ENCODE data around the gene SPINT2.
"Not testable (repeated sequence)": the region's sequence is repeated elsewhere in the genome, so short reads cannot be mapped to it uniquely, and the experiment has no call there.

SPINT2 gene

DNA sequence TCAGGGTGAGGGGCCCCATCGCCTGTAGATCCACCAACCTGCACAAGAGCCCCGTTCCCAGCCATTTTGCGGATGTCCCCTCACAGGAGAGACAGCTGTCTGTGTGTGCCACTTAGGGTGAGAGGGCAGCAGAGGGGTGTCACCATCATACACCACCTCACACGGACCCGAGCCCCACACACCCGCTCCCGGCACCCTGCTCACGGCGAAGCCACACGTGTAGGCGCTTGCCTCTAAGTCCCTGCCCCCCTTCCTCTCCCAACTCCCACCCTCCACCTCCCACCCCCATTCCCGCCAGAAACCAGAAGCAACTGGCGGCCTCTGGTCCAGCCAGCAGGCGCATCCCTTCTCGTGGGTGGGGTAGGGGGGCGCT is 36.4 kb upstream of the SPINT2 start:
- peaks cover 48% of the 10 kb centered on the region for H3K27me3 ChIP-seq (ENCODE audit: control insufficient read depth, insufficient read depth, low read length)
- no peak overlapping the region for H3K4me3 ChIP-seq (ENCODE audit: low read length)
- H3K36me3 ChIP-seq (ENCODE audit: control insufficient read depth, insufficient read depth, low read length) = no peaks in the 10 kb centered on the region
- H3K27ac ChIP-seq (ENCODE audit: low read depth, low read length) = no peak overlapping the region
- H3K4me1 ChIP-seq (ENCODE audit: control insufficient read depth, insufficient read depth, low read length) = no peaks in the 10 kb centered on the region
- H3K9ac ChIP-seq (ENCODE audit: low read length) = no peak overlapping the region

GRCh38 chr19:38228491-38229439 is 35.6 kb upstream of the SPINT2 start:
- Histone ChIP-seq H3K4me3 (ENCODE audit: low read length) (no peak overlapping the region), H3K27me3 (ENCODE audit: control insufficient read depth, insufficient read depth, low read length) (peaks cover 41% of the 10 kb centered on the region), H3K36me3 (ENCODE audit: control insufficient read depth, insufficient read depth, low read length) (no peaks in the 10 kb centered on the region), H3K9ac (ENCODE audit: low read length) (no peak overlapping the region), H3K4me1 (ENCODE audit: control insufficient read depth, insufficient read depth, low read length) (no peaks in the 10 kb centered on the region), H3K27ac (ENCODE audit: low read depth, low read length) (no peak overlapping the region)

- Histone ChIP-seq H3K9ac (ENCODE audit: low read length) (no peak overlapping the region), H3K4me1 (ENCODE audit: control insufficient read depth, insufficient read depth, low read length) (no peaks in the 10 kb centered on the region), H3K4me3 (ENCODE audit: low read length) (no peak overlapping the region), H3K36me3 (ENCODE audit: control insufficient read depth, insufficient read depth, low read length) (no peaks in the 10 kb centered on the region), H3K27me3 (ENCODE audit: control insufficient read depth, insufficient read depth, low read length) (peaks cover 33% of the 10 kb centered on the region), H3K27ac (ENCODE audit: low read depth, low read length) (no peak overlapping the region)
Observed at GRCh38 chr19:38229585-38230073, 34.7 kb upstream of the SPINT2 start.

- not testable (repeated sequence) for H3K9ac ChIP-seq (ENCODE audit: low read length); H3K27ac ChIP-seq (ENCODE audit: low read depth, low read length); H3K36me3 ChIP-seq (ENCODE audit: control insufficient read depth, insufficient read depth, low read length); H3K4me1 ChIP-seq (ENCODE audit: control insufficient read depth, insufficient read depth, low read length); H3K4me3 ChIP-seq (ENCODE audit: low read length)
- peaks cover 28% of the 10 kb centered on the region for H3K27me3 ChIP-seq (ENCODE audit: control insufficient read depth, insufficient read depth, low read length)
Observed at GRCh38 chr19:38230506-38231133, 33.8 kb upstream of the SPINT2 start.

DNA sequence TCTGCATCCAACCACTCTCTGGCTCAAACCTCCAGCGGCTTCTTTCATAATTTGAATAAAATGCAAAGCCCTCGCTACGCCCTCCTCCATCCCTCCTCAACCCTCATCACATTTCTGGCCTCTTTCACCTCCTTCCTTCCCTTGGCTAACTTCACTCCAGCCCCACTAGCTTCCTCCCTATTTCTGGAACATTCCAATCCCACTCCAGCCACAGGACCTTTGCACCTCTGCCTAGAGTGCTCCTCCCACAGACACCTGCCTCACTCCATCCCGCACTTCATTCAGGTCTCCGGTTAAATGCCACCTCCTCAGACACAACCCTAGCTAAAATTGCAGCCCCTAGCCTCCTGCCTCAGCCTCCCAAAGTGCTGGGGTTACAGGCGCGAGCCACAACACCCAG is 32.5 kb upstream of the SPINT2 start:
- no peaks in the 10 kb centered on the region for H3K36me3 ChIP-seq (ENCODE audit: control insufficient read depth, insufficient read depth, low read length)
- peaks cover 28% of the 10 kb centered on the region for H3K27me3 ChIP-seq (ENCODE audit: control insufficient read depth, insufficient read depth, low read length)
- H3K4me3 ChIP-seq (ENCODE audit: low read length) = no peak overlapping the region
- H3K4me1 ChIP-seq (ENCODE audit: control insufficient read depth, insufficient read depth, low read length) = no peaks in the 10 kb centered on the region
- H3K27ac ChIP-seq (ENCODE audit: low read depth, low read length) = no peak overlapping the region
- no peak overlapping the region for H3K9ac ChIP-seq (ENCODE audit: low read length)

- Histone ChIP-seq H3K27ac (ENCODE audit: low read depth, low read length) (no peak overlapping the region), H3K4me1 (ENCODE audit: control insufficient read depth, insufficient read depth, low read length) (no peaks in the 10 kb centered on the region), H3K27me3 (ENCODE audit: control insufficient read depth, insufficient read depth, low read length) (peaks cover 13% of the 10 kb centered on the region), H3K4me3 (ENCODE audit: low read length) (no peak overlapping the region), H3K9ac (ENCODE audit: low read length) (no peak overlapping the region), H3K36me3 (ENCODE audit: control insufficient read depth, insufficient read depth, low read length) (no peaks in the 10 kb centered on the region)
Observed at GRCh38 chr19:38233740-38234251, 30.6 kb upstream of the SPINT2 start.

DNA sequence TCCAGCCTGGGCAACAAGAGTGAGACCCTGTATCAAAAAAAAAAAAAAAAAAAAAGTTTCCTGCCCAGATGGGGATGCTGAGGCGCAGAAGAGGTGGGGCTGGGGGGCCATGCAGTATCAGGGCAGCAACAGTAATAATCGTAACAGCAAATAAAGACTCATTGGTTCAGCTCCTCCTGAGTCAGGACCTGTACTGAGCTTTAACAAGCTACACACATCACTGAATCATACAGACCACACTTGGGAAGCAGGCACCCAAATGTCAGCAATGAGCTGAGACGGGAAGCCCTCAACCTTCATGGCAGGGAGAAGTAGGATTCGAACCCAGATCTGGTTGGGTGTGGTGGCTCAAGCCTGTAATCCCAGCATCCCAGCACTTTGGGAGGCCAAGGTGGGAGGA is 29.8 kb upstream of the SPINT2 start:
- Histone ChIP-seq H3K27me3 (ENCODE audit: control insufficient read depth, insufficient read depth, low read length) (peaks cover 8% of the 10 kb centered on the region), H3K4me3 (ENCODE audit: low read length) (no peak overlapping the region), H3K4me1 (ENCODE audit: control insufficient read depth, insufficient read depth, low read length) (no peaks in the 10 kb centered on the region), H3K9ac (ENCODE audit: low read length) (no peak overlapping the region), H3K36me3 (ENCODE audit: control insufficient read depth, insufficient read depth, low read length) (no peaks in the 10 kb centered on the region), H3K27ac (ENCODE audit: low read depth, low read length) (no peak overlapping the region)

- H3K36me3 ChIP-seq (ENCODE audit: control insufficient read depth, insufficient read depth, low read length) = no peaks in the 10 kb centered on the region
- H3K27ac ChIP-seq (ENCODE audit: low read depth, low read length) = no peak overlapping the region
- no peak overlapping the region for H3K9ac ChIP-seq (ENCODE audit: low read length)
- H3K27me3 ChIP-seq (ENCODE audit: control insufficient read depth, insufficient read depth, low read length) = no peaks in the 10 kb centered on the region
- no peak overlapping the region for H3K4me3 ChIP-seq (ENCODE audit: low read length)
- no peaks in the 10 kb centered on the region for H3K4me1 ChIP-seq (ENCODE audit: control insufficient read depth, insufficient read depth, low read length)
Observed at GRCh38 chr19:38239816-38240215, 24.6 kb upstream of the SPINT2 start.

DNA sequence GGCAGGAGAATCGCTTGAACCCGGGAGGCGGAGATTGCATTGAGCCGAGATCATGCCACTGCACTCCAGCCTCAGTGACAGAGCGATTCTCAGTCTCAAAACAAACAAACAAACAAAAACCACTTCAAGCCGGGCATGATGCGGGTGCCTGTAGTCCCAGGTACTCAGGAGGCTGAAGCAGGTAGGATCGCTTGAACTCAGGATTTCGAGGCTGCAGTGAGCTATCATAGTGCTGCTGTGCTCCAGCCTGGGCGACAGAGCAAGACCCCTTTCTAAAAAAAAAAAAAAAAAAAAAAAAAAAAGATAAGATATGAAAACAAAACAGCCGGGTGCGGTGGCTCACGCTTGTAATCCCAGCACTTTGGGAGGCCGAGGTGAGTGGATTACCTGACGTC is 21.1 kb upstream of the SPINT2 start:
- Histone ChIP-seq H3K27ac (ENCODE audit: low read depth, low read length) (no peak overlapping the region), H3K4me1 (ENCODE audit: control insufficient read depth, insufficient read depth, low read length) (peaks cover 3% of the 10 kb centered on the region), H3K4me3 (ENCODE audit: low read length) (no peak overlapping the region), H3K9ac (ENCODE audit: low read length) (no peak overlapping the region), H3K27me3 (ENCODE audit: control insufficient read depth, insufficient read depth, low read length) (no peaks in the 10 kb centered on the region), H3K36me3 (ENCODE audit: control insufficient read depth, insufficient read depth, low read length) (no peaks in the 10 kb centered on the region)

GRCh38 chr19:38245826-38246498 is 18.4 kb upstream of the SPINT2 start:
- Histone ChIP-seq H3K4me1 (ENCODE audit: control insufficient read depth, insufficient read depth, low read length) (peaks cover 8% of the 10 kb centered on the region), H3K36me3 (ENCODE audit: control insufficient read depth, insufficient read depth, low read length) (no peaks in the 10 kb centered on the region)

DNA sequence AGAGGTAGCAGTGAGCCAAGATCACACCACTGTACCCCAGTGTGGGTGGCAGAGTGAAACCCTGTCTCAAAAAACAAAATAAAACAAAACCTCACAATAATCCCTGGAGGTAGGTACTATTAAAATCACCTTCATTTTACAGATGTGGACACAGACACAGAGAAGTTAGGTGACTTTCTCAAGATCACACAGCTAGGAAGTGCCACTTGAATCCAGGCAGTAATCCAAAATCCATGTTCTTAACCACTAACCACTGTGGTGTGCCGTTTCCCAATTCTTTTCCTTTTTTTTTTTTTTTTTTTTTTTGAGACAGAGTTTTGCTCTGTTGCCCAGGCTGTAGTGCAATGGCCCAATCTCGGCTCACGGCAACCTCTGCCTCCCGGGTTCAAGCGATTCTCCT is 17.2 kb upstream of the SPINT2 start:
- no peaks in the 10 kb centered on the region for H3K36me3 ChIP-seq (ENCODE audit: control insufficient read depth, insufficient read depth, low read length)
- H3K9ac ChIP-seq (ENCODE audit: low read length) = no peak overlapping the region
- H3K27ac ChIP-seq (ENCODE audit: low read depth, low read length) = no peak overlapping the region
- no peak overlapping the region for H3K4me3 ChIP-seq (ENCODE audit: low read length)
- H3K4me1 ChIP-seq (ENCODE audit: control insufficient read depth, insufficient read depth, low read length) = peaks cover 10% of the 10 kb centered on the region
- no peaks in the 10 kb centered on the region for H3K27me3 ChIP-seq (ENCODE audit: control insufficient read depth, insufficient read depth, low read length)

More at GRCh38 chr19:38245826-38246498, 18.4 kb upstream of the SPINT2 start:
- Histone ChIP-seq H3K27me3 (ENCODE audit: control insufficient read depth, insufficient read depth, low read length) (no peaks in the 10 kb centered on the region), H3K27ac (ENCODE audit: low read depth, low read length) (no peak overlapping the region), H3K9ac (ENCODE audit: low read length) (no peak overlapping the region), H3K4me3 (ENCODE audit: low read length) (no peak overlapping the region)

GRCh38 chr19:38247734-38248268 is 16.6 kb upstream of the SPINT2 start:
- Histone ChIP-seq H3K9ac (ENCODE audit: low read length) (no peak overlapping the region), H3K27me3 (ENCODE audit: control insufficient read depth, insufficient read depth, low read length) (no peaks in the 10 kb centered on the region), H3K4me1 (ENCODE audit: control insufficient read depth, insufficient read depth, low read length) (peaks cover 16% of the 10 kb centered on the region), H3K4me3 (ENCODE audit: low read length) (no peak overlapping the region), H3K36me3 (ENCODE audit: control insufficient read depth, insufficient read depth, low read length) (no peaks in the 10 kb centered on the region), H3K27ac (ENCODE audit: low read depth, low read length) (peak overlapping the region; percentile 11)

Measured in rectal smooth muscle tissue (tissue), 1 donor.